PFSK-1 (cell line): ENCODE data around the gene ERCC5.

Experiments used
- POLR2AphosphoS5 ChIP-seq: IDR thresholded peaks from 2 replicates; pipeline ENCODE4 v1.6.1; 2012; ENCODE audit warnings: low read depth, mild to moderate bottlenecking, control low read depth, low read length, moderate library complexity
- REST ChIP-seq, 2 experiments: IDR thresholded peaks; 2 replicates each; pipeline versions ENCODE4 v1.6.1 to v1.8.0; 2011 to 2012; ENCODE audit warnings: low read depth in 2 of 2, low read length in 2 of 2, control low read depth in 1 of 2, inconsistent platforms in 1 of 2, mild to moderate bottlenecking in 1 of 2, moderate library complexity in 1 of 2; ENCODE audit not compliant: insufficient read depth in 1 of 2

- TF ChIP-seq REST (IDR thresholded peaks at IDR 0.05; ENCODE audit: insufficient read depth in 1 of 2, low read depth in 2 of 2, low read length in 2 of 2) (no peak), POLR2AphosphoS5 (no peak)
Measured at GRCh38 chr13:102877303-102877702, 31.5 kb downstream of the ERCC5 start.
